ENCODE measurements around the gene CFAP90. TPM values are rescaled to one million over a fixed set of nuclear protein-coding genes. Genes with fewer than 3 reads are reported as not detected.

The CFAP90 gene
- total RNA-seq, 1 donor from 2014 or later = 0.24 TPM

DNA sequence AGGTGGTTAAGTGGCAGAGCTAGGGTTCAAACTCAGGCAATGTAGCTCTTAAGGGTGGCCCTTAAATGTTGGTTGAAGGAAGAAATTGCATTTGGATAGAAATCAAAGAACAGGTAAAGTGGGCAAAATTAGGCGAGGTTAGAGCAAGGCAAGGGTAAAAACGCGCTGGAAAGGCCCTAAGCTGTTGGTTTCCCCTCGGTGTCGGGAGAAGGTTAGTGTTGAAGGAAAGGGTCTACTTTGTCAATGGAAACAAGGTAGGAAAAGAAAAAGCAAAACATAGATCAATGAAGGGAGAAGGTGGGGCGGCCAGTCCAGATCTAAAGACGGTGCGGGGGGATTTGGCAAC is 17.5 kb upstream of the CFAP90 start:
- no peak for DNase-seq (ENCODE audit: low spot score)

DNA sequence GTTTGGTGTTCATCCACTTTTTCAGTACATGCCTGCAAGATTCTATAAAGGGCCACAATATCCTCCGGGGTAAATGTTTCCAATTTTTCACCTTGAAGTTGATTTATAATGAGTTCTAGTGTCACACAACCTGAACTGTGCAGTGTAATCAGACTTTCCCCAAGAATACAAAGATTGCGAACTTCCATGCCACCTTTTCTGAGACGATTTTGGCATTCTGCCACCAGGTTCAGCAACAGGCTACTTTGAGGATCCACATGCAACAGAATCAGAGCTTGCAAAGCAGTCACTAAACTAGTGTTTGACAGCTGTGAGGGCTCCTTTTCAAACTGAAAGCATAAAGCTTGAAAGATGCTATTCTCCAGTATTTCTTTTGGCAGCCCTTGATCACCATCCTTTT is 16.3 kb upstream of the CFAP90 start:
- no peak for DNase-seq (ENCODE audit: low spot score)

DNA sequence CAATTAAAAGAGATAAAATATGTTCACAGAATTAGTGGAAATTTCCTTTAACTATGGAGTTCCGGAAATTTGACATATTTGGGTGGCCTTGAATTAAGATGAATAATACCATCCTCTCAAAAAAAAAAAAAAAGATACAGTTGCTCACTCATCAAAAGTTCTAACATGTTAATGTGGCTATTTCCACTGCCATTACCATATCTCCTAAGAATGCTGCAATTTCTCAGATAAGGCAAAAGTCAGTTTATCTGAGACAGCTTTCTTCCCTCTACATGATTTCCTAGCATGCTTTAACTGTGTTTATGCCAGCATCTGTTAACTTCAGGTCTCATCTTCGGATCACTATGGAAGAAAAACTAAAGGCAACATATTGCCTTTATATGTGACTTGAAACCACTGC is 15.3 kb upstream of the CFAP90 start:
- DNase-seq (ENCODE audit: low spot score) = no peak

DNA sequence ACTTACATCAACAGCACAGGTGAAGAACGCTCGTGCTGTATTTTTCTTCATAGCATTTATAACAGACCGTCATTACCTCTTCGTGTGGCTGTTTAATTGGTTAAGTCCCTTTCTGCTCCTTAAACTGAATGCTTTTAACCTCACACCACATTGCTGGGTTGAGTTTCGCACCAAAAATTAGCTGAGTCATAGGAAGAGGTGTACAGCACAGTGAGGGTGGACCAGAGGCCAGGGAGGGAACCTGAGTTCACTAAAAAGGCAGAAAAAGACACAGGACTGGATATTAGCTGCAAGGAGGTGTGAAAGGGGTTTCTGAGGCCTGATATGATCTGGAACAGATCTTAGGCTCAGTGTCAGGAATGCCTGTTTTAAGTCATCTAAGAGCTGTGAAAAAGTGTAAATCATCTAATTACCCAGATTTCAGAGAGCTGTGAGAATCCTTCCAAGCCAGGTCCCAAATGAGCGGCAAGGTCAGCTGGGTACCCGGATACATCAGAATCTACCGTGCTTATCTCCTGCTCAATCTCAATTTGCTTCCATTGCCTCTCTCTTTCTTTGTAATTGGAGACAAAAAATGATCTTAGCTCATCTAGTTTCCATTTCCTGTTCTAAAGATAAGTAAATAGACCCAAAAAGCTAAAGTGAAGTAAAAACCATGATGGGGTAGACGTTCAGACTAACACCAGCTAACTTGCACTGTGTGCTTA is 7.1 kb upstream of the CFAP90 start:
- no peak for DNase-seq (ENCODE audit: low spot score)

DNA sequence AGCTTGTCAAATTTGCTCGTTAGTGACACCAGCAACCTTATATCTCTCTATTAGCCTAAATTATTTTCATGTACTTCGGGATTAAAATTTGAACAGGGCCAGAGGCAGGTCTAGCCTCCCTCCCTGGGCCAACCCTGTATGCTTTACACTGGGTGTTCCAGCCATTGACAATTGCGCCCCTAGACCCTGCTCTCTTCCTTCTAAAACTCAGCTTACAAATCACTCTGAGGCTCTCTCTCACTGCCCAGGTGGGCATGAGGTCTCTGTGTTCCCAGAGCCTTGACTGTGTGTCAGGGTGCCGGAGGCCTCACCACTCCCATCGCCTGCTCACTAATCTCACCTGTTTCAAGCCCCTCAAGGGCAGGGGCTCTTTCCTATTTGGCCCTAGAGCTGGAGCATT is 6.4 kb upstream of the CFAP90 start:
- DNase-seq (ENCODE audit: low spot score) = no peak

DNA sequence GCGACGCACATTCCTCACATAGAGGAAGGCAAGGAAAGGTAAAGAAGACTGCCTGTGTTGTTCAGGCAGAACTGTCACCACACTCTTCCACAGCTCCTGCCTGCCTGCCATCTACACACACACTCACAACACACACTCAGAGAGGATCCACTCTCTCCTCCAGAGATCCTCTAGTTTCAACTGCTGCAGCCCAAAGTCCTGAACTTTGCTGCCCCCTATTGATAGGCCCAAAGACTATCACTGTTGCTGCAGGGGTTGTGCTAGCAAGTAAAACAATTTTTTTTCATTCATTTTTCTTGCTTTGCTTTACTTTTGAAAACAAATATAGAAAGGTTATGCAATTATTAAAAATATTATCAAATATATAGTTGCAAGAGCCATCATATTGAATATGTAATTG is 5.9 kb upstream of the CFAP90 start:
- peak; percentile 28 for DNase-seq (ENCODE audit: low spot score)

DNA sequence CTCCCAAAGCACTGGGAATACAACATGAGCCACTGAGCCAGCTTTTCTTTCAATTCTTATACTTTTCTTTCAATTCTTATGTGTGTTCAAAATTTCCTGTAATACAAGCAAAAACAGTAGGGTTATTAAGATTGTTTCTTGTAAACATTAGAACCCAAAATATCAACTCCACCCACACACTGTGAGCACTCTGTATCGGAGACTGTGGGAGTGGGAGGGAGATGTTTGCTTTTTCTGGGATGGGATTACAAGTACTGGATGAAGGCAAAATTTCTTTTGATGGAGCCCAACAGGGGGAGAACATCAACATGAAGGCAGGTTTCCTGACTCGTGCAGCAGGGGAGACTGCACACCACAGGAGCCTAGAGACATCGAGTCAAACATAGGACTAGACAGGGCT is 4.7 kb upstream of the CFAP90 start:
- no peak for DNase-seq (ENCODE audit: low spot score)

DNA sequence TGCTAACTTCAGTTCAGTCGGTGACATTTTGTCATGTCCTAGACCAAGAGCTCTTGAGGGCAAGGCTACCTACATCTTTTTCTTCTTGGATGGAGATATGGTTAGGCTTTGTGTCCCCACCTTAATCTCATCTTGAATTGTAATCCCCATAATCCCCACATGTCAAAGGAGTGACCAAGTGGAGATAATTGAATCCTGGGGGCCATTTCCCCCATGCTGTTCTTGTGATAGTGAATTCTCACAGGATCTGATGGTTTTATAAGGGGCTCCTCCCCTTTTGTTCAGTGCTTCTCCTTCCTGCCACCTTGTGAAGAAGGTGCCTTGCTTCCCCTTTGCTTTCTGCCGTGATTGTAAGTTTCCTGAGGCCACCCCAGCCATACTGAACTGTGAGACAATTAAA is 2.1 kb upstream of the CFAP90 start:
- no peak for DNase-seq (ENCODE audit: low spot score)

DNA sequence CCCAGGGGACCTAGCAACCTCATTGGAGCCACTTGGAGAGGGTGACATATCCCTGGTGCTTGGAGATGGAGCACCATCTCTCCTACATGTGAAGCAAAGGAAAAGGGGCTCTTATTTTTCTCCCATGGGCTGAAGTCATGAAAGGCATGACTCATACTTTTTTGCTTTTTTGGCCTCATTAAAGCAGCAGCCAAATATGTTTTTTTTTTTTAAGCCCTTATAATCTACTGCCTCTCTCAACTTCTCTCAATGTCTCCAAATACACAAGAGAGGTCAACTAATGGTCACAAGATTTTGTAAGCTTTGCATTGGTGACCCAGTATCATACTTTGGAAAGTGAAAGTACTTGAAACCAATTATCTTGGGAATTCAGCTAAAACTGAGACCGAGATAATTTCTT is 1.6 kb upstream of the CFAP90 start:
- DNase-seq (ENCODE audit: low spot score) = no peak

DNA sequence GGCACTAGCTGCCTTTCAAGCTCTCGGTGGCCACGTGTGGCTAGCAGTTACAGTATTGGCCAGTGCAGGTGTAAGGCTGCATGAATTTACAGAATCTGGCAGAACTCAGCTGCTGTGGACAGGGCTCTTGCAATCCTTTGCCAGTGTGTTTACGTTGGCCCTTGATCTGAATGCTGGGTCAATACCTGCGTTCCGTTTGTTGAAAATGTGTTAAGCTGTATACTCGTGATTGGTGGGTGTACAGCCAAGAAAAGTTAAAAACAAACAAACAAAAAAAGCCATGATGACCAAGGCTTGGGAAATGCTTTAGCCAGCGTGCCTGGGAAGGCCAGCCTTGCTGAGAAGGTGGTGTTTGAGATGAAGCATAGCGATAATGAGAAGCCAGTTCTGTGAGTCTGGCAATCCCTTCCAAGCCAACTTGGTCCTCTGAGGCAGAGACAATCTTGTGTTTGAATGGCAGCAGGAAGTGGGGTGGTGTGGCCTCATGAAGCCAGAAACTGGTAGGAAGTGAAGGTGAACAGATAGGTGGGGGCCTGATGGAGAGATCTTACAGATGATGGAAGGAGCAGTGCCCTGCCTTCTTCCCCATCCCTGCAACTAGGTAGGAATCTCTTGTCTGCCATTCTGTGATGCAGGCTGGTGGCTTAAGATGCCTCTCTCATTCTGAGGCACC is 820 bp upstream of the CFAP90 start:
- no peak for DNase-seq (ENCODE audit: low spot score)

DNA sequence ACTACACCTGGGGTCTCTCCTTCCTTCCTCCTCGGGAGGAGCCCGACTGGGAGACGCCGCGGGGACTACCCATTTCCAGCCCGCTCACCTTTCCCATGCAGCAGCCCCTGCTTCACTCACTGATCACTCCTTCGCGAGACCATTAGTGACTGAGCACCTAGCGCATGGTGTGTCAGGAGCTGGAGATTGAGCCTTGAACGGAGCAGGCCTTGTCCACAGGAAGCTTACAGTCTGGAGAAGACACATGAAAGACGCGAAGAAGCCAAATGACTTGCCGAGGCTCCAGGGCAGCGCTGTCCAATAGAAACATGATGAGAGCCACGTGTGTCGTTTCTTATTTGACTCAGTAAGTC is 283 bp upstream of the CFAP90 start:
- DNase-seq (ENCODE audit: low spot score) = no peak

DNA sequence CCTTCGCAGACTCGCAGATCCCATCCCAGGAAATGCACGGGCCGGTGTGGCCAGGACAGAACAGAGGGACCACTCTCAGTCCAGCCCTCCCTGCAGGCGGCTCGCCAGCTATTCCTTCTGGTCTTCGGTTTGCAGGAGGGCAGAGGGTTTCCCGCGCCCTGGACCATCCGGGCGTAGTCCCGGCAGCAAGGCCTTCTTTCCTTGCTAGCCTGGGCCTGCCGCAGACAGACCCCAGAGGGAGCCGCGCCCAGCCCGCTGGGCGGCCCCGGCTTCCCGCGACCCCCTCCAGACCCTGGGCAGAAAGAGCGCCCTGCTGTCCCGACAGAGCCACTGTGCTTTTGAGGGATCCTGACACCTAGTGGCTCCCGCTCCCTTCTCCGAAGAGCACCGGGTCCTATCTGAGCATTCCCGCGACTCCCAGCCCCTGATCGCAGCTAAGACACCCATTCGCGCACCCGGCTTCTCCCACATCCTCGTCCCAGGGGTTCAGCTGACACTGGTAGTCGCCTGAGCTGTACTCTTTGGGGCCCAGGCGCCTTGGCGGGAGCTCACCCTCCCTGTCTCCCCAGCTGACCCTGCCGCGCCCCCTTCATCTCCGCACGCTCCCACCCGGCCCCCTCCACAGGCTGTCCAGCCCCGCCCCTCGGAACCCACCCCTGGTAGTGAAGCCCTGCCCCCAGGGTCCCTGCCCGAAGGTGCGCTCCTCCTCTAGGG is 1.1 kb downstream of the CFAP90 start:
- DNase-seq (ENCODE audit: low spot score) = no peak

DNA sequence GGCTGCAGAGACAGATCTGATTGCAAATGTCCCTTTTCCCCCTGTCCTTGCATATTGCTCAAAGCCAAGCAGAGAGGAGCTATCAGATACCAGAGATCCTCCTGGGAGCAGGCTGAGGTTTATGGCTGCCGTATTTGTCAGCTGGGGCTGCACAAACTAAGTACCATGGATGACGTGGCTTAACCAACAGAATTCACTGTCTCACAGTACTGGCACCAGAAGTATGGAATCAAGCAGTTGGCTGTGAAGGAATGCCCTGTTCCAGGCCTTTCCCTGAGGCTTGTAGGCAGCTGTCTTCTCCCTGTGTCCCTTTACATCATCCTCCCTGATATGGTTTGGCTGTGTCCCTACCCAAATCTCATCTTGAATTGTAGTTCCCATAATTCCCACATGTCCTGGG is 2.6 kb downstream of the CFAP90 start:
- DNase-seq (ENCODE audit: low spot score) = no peak

DNA sequence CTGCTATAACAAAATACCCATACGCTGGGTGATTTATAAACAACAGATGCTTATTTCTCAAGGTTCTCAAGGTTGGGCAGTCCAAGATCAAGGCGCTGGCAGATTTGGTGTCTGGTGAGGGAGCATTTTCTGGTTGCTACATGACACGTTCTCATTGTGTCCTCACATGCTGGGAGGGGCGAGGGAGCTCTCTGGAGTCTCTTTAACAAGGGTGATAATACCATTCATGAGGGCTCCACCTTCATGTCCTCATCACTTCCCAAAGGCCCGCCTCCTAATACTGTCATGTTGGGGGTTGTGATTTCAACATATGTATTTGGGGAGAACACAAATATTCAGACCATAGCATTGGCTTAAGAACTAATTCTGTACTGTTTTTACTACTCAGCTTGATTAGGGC is 4.6 kb downstream of the CFAP90 start:
- no peak for DNase-seq (ENCODE audit: low spot score)

DNA sequence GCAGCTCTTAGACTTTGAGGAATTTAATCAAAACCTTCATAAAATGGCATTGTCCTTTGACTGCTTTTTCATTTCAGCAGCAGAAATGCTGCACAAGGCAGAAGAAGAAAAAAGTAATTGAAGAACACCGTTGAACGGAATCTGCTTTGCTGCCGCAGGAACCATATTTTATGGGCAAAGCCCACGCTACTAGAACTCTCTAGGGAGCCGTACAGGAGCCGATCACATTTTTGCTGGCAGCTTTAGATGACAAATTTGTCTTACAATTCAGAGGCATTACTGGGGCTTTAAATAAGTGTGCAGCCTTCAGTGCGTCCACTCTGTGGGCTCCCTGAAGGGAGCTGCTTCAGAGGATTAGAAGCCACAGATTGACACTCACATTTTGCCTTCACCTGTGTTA is 5.4 kb downstream of the CFAP90 start:
- DNase-seq (ENCODE audit: low spot score) = no peak

DNA sequence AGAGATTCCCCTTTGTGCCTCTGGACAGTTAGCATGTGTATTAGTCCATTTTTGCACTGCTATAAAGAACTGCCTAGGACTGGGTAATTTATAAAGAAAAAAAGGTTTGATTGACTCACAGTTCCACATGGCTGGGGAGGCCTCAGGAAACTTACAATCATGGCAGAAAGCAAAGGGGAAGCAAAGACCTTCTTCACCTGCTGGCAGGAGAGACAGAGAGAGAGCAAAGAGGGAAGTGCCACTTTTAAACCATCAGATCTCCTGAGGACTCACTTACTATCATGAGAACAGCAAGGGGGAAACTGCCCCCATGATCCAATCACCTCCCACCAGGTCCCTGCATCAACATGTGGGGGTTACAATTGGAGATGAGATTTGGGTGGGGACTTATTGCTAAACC is 6.0 kb downstream of the CFAP90 start:
- no peak for DNase-seq (ENCODE audit: low spot score)

DNA sequence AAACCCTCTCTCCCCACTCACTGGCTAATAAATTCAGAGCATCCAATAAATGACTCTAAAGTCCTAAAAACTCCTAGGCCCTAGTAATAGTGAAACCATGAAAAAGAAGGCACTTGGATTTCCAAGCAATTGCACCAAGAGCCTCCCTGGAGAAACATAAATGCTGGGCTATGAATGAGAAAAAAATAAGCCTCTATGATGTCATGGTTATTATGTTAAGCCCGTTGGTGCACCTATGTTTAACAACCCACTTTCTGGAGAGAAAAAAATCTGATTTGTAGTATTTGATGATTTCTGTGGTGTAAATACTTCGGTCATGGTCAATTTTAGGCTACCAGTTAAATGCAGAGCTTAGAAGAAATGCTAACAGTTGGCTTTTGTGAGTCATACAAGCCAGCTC is 8.4 kb downstream of the CFAP90 start:
- no peak for DNase-seq (ENCODE audit: low spot score)

DNA sequence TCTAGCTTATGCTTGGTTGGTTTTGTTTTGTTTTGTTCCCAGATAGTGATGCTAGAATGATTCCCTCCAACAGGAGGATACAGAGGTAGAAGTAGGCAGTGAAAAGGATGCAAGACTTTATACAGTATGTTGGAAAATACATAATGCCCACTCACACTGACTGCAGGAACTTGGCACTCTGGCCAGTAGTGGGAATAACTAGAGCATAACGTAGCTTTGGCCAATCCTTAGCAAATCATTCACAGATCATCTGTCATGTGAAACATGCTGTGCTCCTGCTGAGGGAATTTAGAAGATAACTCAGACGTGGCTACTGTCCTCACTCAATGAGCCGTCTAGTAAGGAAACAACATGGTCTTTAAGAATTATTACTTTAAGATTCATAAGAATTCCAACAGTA is 13.5 kb downstream of the CFAP90 start:
- peak; percentile 8 for DNase-seq (ENCODE audit: low spot score)

DNA sequence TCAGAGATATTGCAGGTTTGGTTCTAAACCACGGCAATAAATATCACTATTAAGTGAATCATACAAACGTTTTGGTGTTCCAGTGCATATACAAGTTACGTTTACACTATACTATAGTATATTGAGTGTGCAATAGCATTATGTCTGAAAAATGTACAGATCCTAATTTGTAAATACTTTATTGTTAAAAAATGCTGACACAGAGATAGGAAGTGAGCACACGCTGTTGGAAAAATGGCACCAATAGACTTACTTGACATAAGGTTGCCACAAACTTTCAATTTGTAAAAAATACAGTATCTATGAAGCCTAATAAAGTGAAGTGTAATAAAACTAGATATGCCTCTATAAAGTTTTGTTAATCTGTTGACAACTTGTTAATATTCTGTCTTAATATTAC is 16.0 kb downstream of the CFAP90 start:
- no peak for DNase-seq (ENCODE audit: low spot score)

DNA sequence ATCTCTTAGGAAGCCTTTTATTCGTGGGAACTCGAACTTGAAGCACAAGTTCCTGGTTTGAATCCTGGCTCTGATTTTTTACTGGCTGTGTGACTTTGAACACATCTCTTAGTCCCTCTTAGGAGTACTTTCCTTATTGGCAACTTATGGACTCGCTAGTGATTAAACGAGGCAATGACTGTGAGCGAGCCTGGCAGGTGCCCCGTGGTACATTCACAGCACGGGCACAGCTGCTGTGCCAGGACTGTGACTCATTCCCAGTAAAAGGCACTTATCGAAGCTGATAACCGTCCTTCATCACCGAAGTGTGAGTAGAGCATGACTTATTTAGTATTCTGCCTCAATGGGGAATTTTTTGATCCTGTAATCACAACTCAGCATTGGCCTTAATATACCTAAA is 22.7 kb downstream of the CFAP90 start:
- no peak for DNase-seq (ENCODE audit: low spot score)

DNA sequence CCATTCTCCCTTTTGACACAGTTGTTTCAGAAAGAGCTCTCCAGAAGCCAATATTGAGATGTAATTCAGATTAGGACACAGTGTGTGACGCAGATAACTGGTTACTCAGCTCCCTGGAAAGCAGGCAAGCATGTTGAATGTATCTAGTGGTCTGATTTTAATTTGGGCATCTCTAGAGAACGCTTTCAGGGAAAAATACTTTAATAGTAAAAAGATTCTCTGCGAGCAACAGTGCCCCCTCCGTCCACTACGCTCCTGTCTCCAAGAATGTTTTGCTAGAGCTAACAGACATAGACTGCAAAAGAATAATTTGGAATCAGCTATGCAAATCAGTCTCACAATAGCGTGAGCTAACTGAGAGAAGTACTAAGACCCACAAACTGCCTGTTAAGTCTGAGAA is 23.3 kb downstream of the CFAP90 start:
- no peak for DNase-seq (ENCODE audit: low spot score)

DNA sequence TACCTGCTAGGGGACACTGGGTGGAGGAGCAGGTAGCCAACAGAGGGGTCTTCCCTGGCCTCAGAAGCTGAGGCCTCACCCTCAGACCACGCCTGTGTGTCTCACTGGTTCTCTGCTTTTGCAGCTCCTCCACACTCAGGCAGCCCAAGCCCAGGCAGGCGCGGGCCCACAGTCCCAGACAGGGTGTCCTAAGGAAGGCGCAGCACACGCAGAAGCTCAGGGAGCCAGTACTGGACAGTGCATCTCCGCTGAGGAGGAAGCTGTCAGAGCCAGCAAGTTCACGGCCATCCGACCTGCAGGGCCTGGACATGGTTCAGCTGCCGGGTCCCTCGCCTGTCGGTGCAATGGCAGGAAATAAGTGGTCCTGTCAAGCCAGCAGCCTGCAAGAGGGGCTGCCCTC is 25.3 kb downstream of the CFAP90 start:
- DNase-seq (ENCODE audit: low spot score) = no peak

DNA sequence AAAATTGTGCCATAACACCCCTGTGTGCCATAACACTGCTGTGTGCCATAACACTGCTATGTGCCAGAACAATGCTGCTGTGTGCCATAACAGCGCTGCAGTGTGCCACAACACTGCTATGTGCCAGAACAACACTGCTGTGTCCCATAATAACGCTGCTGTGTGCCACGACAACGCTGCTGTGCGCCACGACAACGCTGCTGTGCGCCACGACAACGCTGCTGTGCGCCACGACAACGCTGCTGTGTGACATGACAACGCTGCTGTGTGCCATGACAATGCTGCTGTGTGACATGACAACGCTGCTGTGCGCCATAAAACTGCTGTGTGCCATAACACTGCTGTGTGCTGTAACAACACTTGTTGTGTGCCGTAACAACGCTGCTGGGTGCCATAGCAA is 25.9 kb downstream of the CFAP90 start:
- DNase-seq (ENCODE audit: low spot score) = no peak
